ENCODE data around the gene ZNF385D. TPM values are rescaled to one million over a fixed set of nuclear protein-coding genes. Genes with fewer than 3 reads are reported as not detected.

ZNF385D gene
- polyA plus RNA-seq, 1 of the 3 experiments (the other 2 are of a cell fraction): 1.8 TPM

- H3F3A ChIP-seq (replicated peaks; ENCODE audit: insufficient read depth): peaks cover 5% of the 10 kb centered on the region
- no peaks in the 10 kb centered on the region for H3K36me3 ChIP-seq (replicated peaks in 1 of 2; ENCODE audit: control insufficient read depth in 1 of 2, insufficient read depth in 2 of 2, low read length in 1 of 2)
- H3K27me3 ChIP-seq (ENCODE audit: insufficient read depth): no peaks in the 10 kb centered on the region
- no peak overlapping the region for H3K4me2 ChIP-seq
- TF ChIP-seq IRF3 (IDR thresholded peaks at IDR 0.05; ENCODE audit: low read depth, low read length) (no peak), PBX3 (IDR thresholded peaks at IDR 0.05) (no peak), REST (IDR thresholded peaks at IDR 0.05; ENCODE audit: low read depth, low read length) (no peak), USF2 (IDR thresholded peaks at IDR 0.05; ENCODE audit: borderline replicate concordance, low read depth, low read length) (no peak), NFIC (IDR thresholded peaks at IDR 0.05; ENCODE audit: borderline replicate concordance) (no peak), RCOR1 (IDR thresholded peaks at IDR 0.05; ENCODE audit: low read length) (no peak), ELF1 (IDR thresholded peaks at IDR 0.05) (no peak)
- no peak overlapping the region for H3K4me3 ChIP-seq (ENCODE audit: low read depth in 2 of 2, low read length in 1 of 2)
- no peak for DNase-seq
- no peak overlapping the region for H3K27ac ChIP-seq (ENCODE audit: low read depth in 2 of 2, low read length in 1 of 2)
- no peaks in the 10 kb centered on the region for H4K20me1 ChIP-seq (ENCODE audit: insufficient read depth)
- no peak overlapping the region for H3K9ac ChIP-seq
- POLR2A ChIA-PET: no interaction called here
- 71% methylated on average over 2 of the region's 2 CpGs for WGBS (ENCODE audit: low lambda C conversion rate)
- no peak overlapping the region for H2AFZ ChIP-seq (ENCODE audit: low read depth)
- H3K4me1 ChIP-seq (ENCODE audit: control insufficient read depth in 1 of 2, insufficient read depth in 2 of 2, low read depth in 1 of 2, low read length in 1 of 2): peaks cover 2 to 3% of the 10 kb centered on the region in 2 experiments; a peak in 1 of 4 replicates
- no peaks in the 10 kb centered on the region for H3K9me3 ChIP-seq
- H3K79me2 ChIP-seq (ENCODE audit: insufficient read depth): no peaks in the 10 kb centered on the region
- H3K9me2 ChIP-seq: no peaks in the 10 kb centered on the region
- CTCF ChIA-PET: no interaction called here
Measured at GRCh38 chr3:21703291-21703690, 47.7 kb downstream of the ZNF385D start.

GRCh38 chr3:21697707-21698106 lies 53.3 kb downstream of the ZNF385D start:
- Histone ChIP-seq H2AFZ (ENCODE audit: low read depth) (no peak overlapping the region), H3K4me1 (ENCODE audit: control insufficient read depth in 1 of 2, insufficient read depth in 2 of 2, low read depth in 1 of 2, low read length in 1 of 2) (no peaks in the 10 kb centered on the region), H3K4me3 (ENCODE audit: low read depth in 2 of 2, low read length in 1 of 2) (no peak overlapping the region), H3K36me3 (replicated peaks in 1 of 2; ENCODE audit: control insufficient read depth in 1 of 2, insufficient read depth in 2 of 2, low read length in 1 of 2) (no peaks in the 10 kb centered on the region), H4K20me1 (ENCODE audit: insufficient read depth) (no peaks in the 10 kb centered on the region), H3F3A (replicated peaks; ENCODE audit: insufficient read depth) (no peaks in the 10 kb centered on the region), H3K9me2 (no peaks in the 10 kb centered on the region), H3K9ac (no peak overlapping the region), H3K9me3 (no peaks in the 10 kb centered on the region), H3K27ac (ENCODE audit: low read depth in 2 of 2, low read length in 1 of 2) (peak overlapping the region in 1 of 2 experiments; percentile 15; a peak in 1 of 4 replicates), H3K4me2 (no peak overlapping the region), H3K79me2 (ENCODE audit: insufficient read depth) (no peaks in the 10 kb centered on the region), H3K27me3 (ENCODE audit: insufficient read depth) (no peaks in the 10 kb centered on the region)
- ChIA-PET POLR2A (no interaction called here), CTCF (interaction anchor here (0.8 kb wide), 1 partner anchor 1364 kb away, joined by 4 read pairs; no protein-coding TSS in a partner anchor)
- DNase-seq: no peak
- 47% methylated on average over 3 of the region's 3 CpGs for WGBS (ENCODE audit: low lambda C conversion rate)
- TF ChIP-seq FOXJ3 (CRISPR knock-in tag; IDR thresholded peaks at IDR 0.05) (no peak), MAX (IDR thresholded peaks at IDR 0.05; ENCODE audit: low read depth) (no peak), SMC3 (IDR thresholded peaks at IDR 0.05; ENCODE audit: low read depth, low read length) (no peak), MXI1 (IDR thresholded peaks at IDR 0.05; ENCODE audit: low read depth, low read length) (no peak), TCF12 (IDR thresholded peaks at IDR 0.05) (peak; percentile 27; the same call in 1 of the 2 replicates), USF1 (IDR thresholded peaks at IDR 0.05; ENCODE audit: borderline replicate concordance, low read depth) (no peak), CTCF (IDR thresholded peaks at IDR 0.05) (no peak)

Measured in SK-N-SH (cell line).